ENCODE results near the gene CENPP. TPM values are rescaled to one million over a fixed set of nuclear protein-coding genes. Genes with fewer than 3 reads are reported as not detected.
A peak's percentile ranks its signal among the peaks of the same experiment; 100 is the strongest.

The CENPP gene
- total RNA-seq, 1 donor from 2014 or later = 4.4 TPM

GRCh38 chr9:92663951-92664350 lies 338.2 kb downstream of the CENPP start:
- DNase-seq (ENCODE audit: low read depth) = no peak
- no peak overlapping the region for H3K4me3 ChIP-seq (ENCODE audit: low read depth, low read length)
- no peak for TF ChIP-seq CTCF (conservative IDR thresholded peaks at IDR 0.05; ENCODE audit: low read depth, low read length)

GRCh38 chr9:92664394-92665152 lies 338.8 kb downstream of the CENPP start:
- no peak for DNase-seq (ENCODE audit: low read depth)
- H3K4me3 ChIP-seq (ENCODE audit: low read depth, low read length) = no peak overlapping the region
- TF ChIP-seq CTCF (conservative IDR thresholded peaks at IDR 0.05; ENCODE audit: low read depth, low read length) = no peak

GRCh38 chr9:92665836-92666235 lies 340.1 kb downstream of the CENPP start:
- DNase-seq (ENCODE audit: low read depth) = no peak
- TF ChIP-seq CTCF (conservative IDR thresholded peaks at IDR 0.05; ENCODE audit: low read depth, low read length) = no peak
- no peak overlapping the region for H3K4me3 ChIP-seq (ENCODE audit: low read depth, low read length)

- TF ChIP-seq CTCF (conservative IDR thresholded peaks at IDR 0.05; ENCODE audit: low read depth, low read length) = no peak
- no peak overlapping the region for H3K4me3 ChIP-seq (ENCODE audit: low read depth, low read length)
- no peak for DNase-seq (ENCODE audit: low read depth)
Observed at GRCh38 chr9:92666236-92666635, 340.5 kb downstream of the CENPP start.

- DNase-seq (ENCODE audit: low read depth) = no peak
- TF ChIP-seq CTCF (conservative IDR thresholded peaks at IDR 0.05; ENCODE audit: low read depth, low read length) = no peak
- no peak overlapping the region for H3K4me3 ChIP-seq (ENCODE audit: low read depth, low read length)
Observed at GRCh38 chr9:92666912-92667532, 341.3 kb downstream of the CENPP start.

- H3K4me3 ChIP-seq (ENCODE audit: low read depth, low read length) = peak overlapping the region; percentile 91
- peak; percentile 36 for DNase-seq (ENCODE audit: low read depth)
- no peak for TF ChIP-seq CTCF (conservative IDR thresholded peaks at IDR 0.05; ENCODE audit: low read depth, low read length)
Observed at GRCh38 chr9:92668746-92669526, 343.2 kb downstream of the CENPP start.

All from epithelial cell of proximal tubule (primary cell).